K562 (cell line): Measurements from ENCODE around the gene STK25. TPM values are rescaled to one million over a fixed set of nuclear protein-coding genes. Genes with fewer than 3 reads are reported as not detected.
A peak's percentile ranks its signal among the peaks of the same experiment; 100 is the strongest.

Source experiments
- ATAC-seq: fragments of 200-7000 bp; cut with Tn5 transposase; 3 replicates; pipeline ENCODE4 v1.9.1; 2020; ENCODE audit warnings: moderate library complexity
- BruUV-seq: library from RNA; stranded (reverse); fragments of 400-500 nt; replicated peaks from 2 replicates; lab custom pipeline; 2021; lab: Mats Ljungman, UMichigan
- CTCF ChIA-PET: fragments of 300-600 bp; formaldehyde crosslinking; extraction: SDS; loops from one replicate; lab custom pipeline; 2021; ENCODE audit warnings: low intra/inter-chr PET ratio; lab: Yijun Ruan, JAX
- POLR2A ChIA-PET: fragments of 300-600, 350-650 bp; sonication (Branson Sonifier 250); formaldehyde crosslinking; extraction: SDS; loops from one replicate; lab custom pipeline; 2021; ENCODE audit warnings: antibody characterized with exemption, inconsistent platforms; lab: Yijun Ruan, JAX
- DNase-seq, 4 experiments: peaks; one replicate each; pipeline versions ENCODE4 v3.0.0 to v3.0.0-alpha.2; 2011 to 2018; ENCODE audit warnings: low spot score in 3 of 4, mixed read lengths in 3 of 4; ENCODE audit errors: extremely low read depth in 1 of 4
- FAIRE-seq: peaks from 2 replicates; lab custom pipeline; 2011; peaks lifted over from hg19 to GRCh38; lab: Jason Lieb, UNC
- H2AFZ ChIP-seq: 2 replicates; pipeline ENCODE4 v1.6.0; 2011; ENCODE audit warnings: low read depth, low read length, control low read depth, inconsistent platforms
- H3K27ac ChIP-seq: fragments of 200-600 bp; 3 replicates; pipeline ENCODE4 v1.8.0; 2011; ENCODE audit warnings: low read depth, mild to moderate bottlenecking, control low read depth, inconsistent platforms, low read length, moderate library complexity, mixed read lengths; ENCODE audit errors: extremely low read depth
- H3K27me3 ChIP-seq, 2 experiments: fragments of 300-600 bp in 1 of 2; 2 replicates in 1 of 2; 3 replicates in 1 of 2; pipeline versions ENCODE4 v1.6.0 to v1.8.0; 2011; ENCODE audit warnings: inconsistent platforms in 2 of 2, low read length in 2 of 2, mild to moderate bottlenecking in 1 of 2, mixed read lengths in 1 of 2, moderate library complexity in 1 of 2; ENCODE audit not compliant: control insufficient read depth in 2 of 2, insufficient read depth in 2 of 2
- H3K36me3 ChIP-seq: fragments of 300-600 bp; 3 replicates; pipeline ENCODE4 v1.8.0; 2011; ENCODE audit warnings: mild to moderate bottlenecking, low read length, inconsistent platforms; ENCODE audit not compliant: control insufficient read depth, insufficient read depth
- H3K4me1 ChIP-seq, 2 experiments: fragments of 200-600 bp in 1 of 2; replicated peaks in 1 of 2; 2 replicates in 1 of 2; 3 replicates in 1 of 2; pipeline versions ENCODE4 v1.5.1 to v1.8.0; 2011; ENCODE audit warnings: inconsistent platforms in 2 of 2, low read length in 2 of 2, mild to moderate bottlenecking in 1 of 2, mixed read lengths in 1 of 2, moderate library complexity in 1 of 2; ENCODE audit not compliant: control insufficient read depth in 2 of 2, insufficient read depth in 2 of 2
- H3K4me2 ChIP-seq: 2 replicates; pipeline ENCODE4 v1.6.1; 2011; ENCODE audit warnings: low read length, control low read depth, inconsistent platforms, mixed read lengths; ENCODE audit not compliant: insufficient read depth
- H3K4me3 ChIP-seq: fragments of 200-600 bp; sonication (generic), shearing (Covaris generic); 2 replicates; pipeline ENCODE4 v1.5.1; 2016; ENCODE audit warnings: control low read depth, inconsistent platforms
- H3K79me2 ChIP-seq: fragments of 200-600 bp; 3 replicates; pipeline ENCODE4 v1.8.0; 2011; ENCODE audit warnings: low read length, inconsistent platforms; ENCODE audit not compliant: control insufficient read depth, insufficient read depth
- H3K9ac ChIP-seq, 2 experiments: 2 replicates each; pipeline versions ENCODE4 v1.6.0 to v1.6.1; 2011; ENCODE audit warnings: low read depth in 2 of 2, low read length in 2 of 2, control low read depth in 1 of 2, inconsistent platforms in 1 of 2, mild to moderate bottlenecking in 1 of 2, mixed read lengths in 1 of 2; ENCODE audit not compliant: insufficient read depth in 1 of 2
- H3K9me1 ChIP-seq: one replicate; pipeline ENCODE4 v1.6.0; 2011; ENCODE audit warnings: inconsistent platforms, mild to moderate bottlenecking, low read length, moderate library complexity; ENCODE audit not compliant: control insufficient read depth, insufficient read depth
- H3K9me3 ChIP-seq: replicated peaks from 2 replicates; pipeline ENCODE4 v1.5.1; 2011; ENCODE audit warnings: low read depth, low read length, inconsistent platforms; ENCODE audit not compliant: control insufficient read depth, insufficient read depth
- H4K20me1 ChIP-seq: replicated peaks from 2 replicates; pipeline ENCODE4 v1.6.1; 2011; ENCODE audit warnings: low read length, inconsistent platforms, mixed read lengths; ENCODE audit not compliant: control insufficient read depth, insufficient read depth
- BMI1 ChIP-seq: fragments of 150-350 bp; IDR thresholded peaks from 2 replicates; pipeline ENCODE4 v1.6.1; 2014; ENCODE audit warnings: low read length
- BRCA1 ChIP-seq, 2 experiments: fragments of 450-650 bp in 1 of 2; sonication (generic) in 1 of 2; formaldehyde crosslinking in 1 of 2; IDR thresholded peaks; 2 replicates each; pipeline versions ENCODE4 v1.5.0 to v1.6.1; 2017 to 2020; ENCODE audit warnings: mild to moderate bottlenecking in 1 of 2, missing genetic modification reagents in 1 of 2
- CGGBP1 ChIP-seq: fragments of 250-450 bp; sonication (Bioruptor Pico); IDR thresholded peaks from 2 replicates; pipeline ENCODE4 v1.9.0; 2021; ENCODE audit warnings: mild to moderate bottlenecking
- E4F1 ChIP-seq: fragments of 250-450 bp; sonication (Bioruptor Pico); IDR thresholded peaks from 2 replicates; pipeline ENCODE4 v1.5.0; 2021; ENCODE audit warnings: mild to moderate bottlenecking, borderline replicate concordance
- HDAC3 ChIP-seq: fragments of 450-650 bp; IDR thresholded peaks from 2 replicates; pipeline ENCODE4 v1.6.1; 2018; ENCODE audit warnings: borderline replicate concordance, mild to moderate bottlenecking, moderate library complexity; ENCODE audit not compliant: partially characterized antibody
- HINFP ChIP-seq: fragments of 450-650 bp; conservative IDR thresholded peaks from 2 replicates; pipeline ENCODE4 v1.6.1; 2016; ENCODE audit warnings: missing genetic modification characterization, low read depth, mild to moderate bottlenecking, control low read depth, missing compliant biosample characterization
- KAT7 ChIP-seq: sonication (generic); formaldehyde crosslinking; IDR thresholded peaks from 2 replicates; pipeline ENCODE4 v1.8.0; 2022; ENCODE audit warnings: missing genetic modification reagents, mild to moderate bottlenecking, borderline replicate concordance
- NFXL1 ChIP-seq: fragments of 450-650 bp; formaldehyde crosslinking; IDR thresholded peaks from 2 replicates; pipeline ENCODE4 v1.4.0; 2021; ENCODE audit warnings: mild to moderate bottlenecking
- PTBP1 ChIP-seq: fragments of 200-400 bp; formaldehyde crosslinking; IDR thresholded peaks from 2 replicates; pipeline ENCODE4 v1.6.1; 2017; ENCODE audit warnings: low read depth, low read length
- TBL1XR1 ChIP-seq, 2 experiments: IDR thresholded peaks; 2 replicates each; pipeline ENCODE4 v1.6.1; 2012; ENCODE audit warnings: improper control_type of control experiment in 2 of 2, low read length in 2 of 2, mild to moderate bottlenecking in 1 of 2
- TFE3 ChIP-seq: fragments of 450-650 bp; formaldehyde crosslinking; IDR thresholded peaks from 2 replicates; pipeline ENCODE4 v1.4.0; 2020; ENCODE audit warnings: mild to moderate bottlenecking, mixed read lengths
- TRIM24 ChIP-seq, 2 experiments: fragments of 450-650 bp; IDR thresholded peaks; 2 replicates each; pipeline ENCODE4 v1.6.1; 2016
- XRCC5 ChIP-seq: fragments of 200-400 bp; formaldehyde crosslinking; IDR thresholded peaks from 2 replicates; pipeline ENCODE4 v1.6.1; 2017; ENCODE audit warnings: low read depth, mild to moderate bottlenecking, low read length
- ZNF165 ChIP-seq: fragments of 250-450 bp; sonication (Bioruptor Pico); IDR thresholded peaks from 2 replicates; pipeline ENCODE4 v1.4.0; 2020; ENCODE audit warnings: borderline replicate concordance
- ZNF41 ChIP-seq: fragments of 250-450 bp; sonication (Bioruptor Pico); conservative IDR thresholded peaks from 2 replicates; pipeline ENCODE4 v1.4.0; 2020; ENCODE audit warnings: mild to moderate bottlenecking
- ZNF717 ChIP-seq: fragments of 250-450 bp; sonication (Bioruptor Pico); IDR thresholded peaks from 2 replicates; pipeline ENCODE4 v1.5.0; 2021
- WGBS: fragments of 100-300 bp; shearing (Covaris generic); methylation state at CpG from one replicate; pipeline ENCODE4 v1.1.6; 2016; ENCODE audit warnings: low coverage, mixed read lengths; ENCODE audit not compliant: insufficient coverage; ENCODE audit errors: missing lambda C conversion rate; 5-methylcytosine and 5-hydroxymethylcytosine counted together
- in situ Hi-C: fragments of 300-500 bp; cut with MboI; formaldehyde crosslinking; loops from 4 replicates; pipeline ENCODE4 v1.15.0; 2018; ENCODE audit warnings: inconsistent platforms, mixed read lengths
- intact Hi-C: fragments of 100-400 bp; cut with micrococcal nuclease; formaldehyde crosslinking; loops from 2 replicates; pipeline ENCODE4 v1.14.2; 2022
- polyA plus RNA-seq, 8 experiments: library from polyadenylated mRNA; depleted of rRNA in 4 of 8; stranded (reverse) in 5 of 8; unstranded in 3 of 8; fragments of >200 nt; fragmentation: Nextera tagmentation in 2 of 8; fragmentation: Illumina TruSeq in 1 of 8; extraction: Ambion mirVana in 2 of 8; extraction: Trizol in 1 of 8; gene quantifications; 2 replicates each; pipeline versions ENCODE4 v1.2.1 to v1.2.3, GENCODE V29; 2011 to 2014; ENCODE audit warnings: inconsistent platforms in 1 of 8, missing spikeins in 1 of 8
- total RNA-seq, 7 experiments: library from RNA; depleted of rRNA in 6 of 7; stranded (reverse); fragments of >200 nt in 6 of 7; fragmentation: Illumina TruSeq in 2 of 7; extraction: Trizol in 2 of 7; gene quantifications; 2 replicates each; pipeline versions ENCODE4 v1.2.1 to v1.2.3, GENCODE V29; 2011 to 2021; ENCODE audit warnings: low replicate concordance in 1 of 7

The STK25 gene
- total and polyA plus RNA-seq, 9 of the 15 experiments (the other 6 are each of a cell fraction or from before 2014, with no cell fraction given), result 5.4 to 177 (median 116) TPM

GRCh38 chr2:241505086-241505780, 3.2 kb downstream of the STK25 start:
- H2AFZ ChIP-seq, result no peak overlapping the region
- in situ Hi-C loops (no loop called here), intact Hi-C loops (no loop called here)
- peaks cover 32% of the 10 kb centered on the region; the same call in 2 of the 3 replicates for H3K36me3 ChIP-seq
- no peaks in the 10 kb centered on the region for H4K20me1 ChIP-seq
- TF ChIP-seq XRCC5, result no peak
- no peak for TF ChIP-seq PTBP1
- no peak for TF ChIP-seq NFXL1
- no peak for TF ChIP-seq HDAC3
- no peak for TF ChIP-seq BRCA1 (IDR thresholded peaks at IDR 0.05)
- no peak for TF ChIP-seq BRCA1 (CRISPR knock-in tag; IDR thresholded peaks at IDR 0.05)
- TF ChIP-seq CGGBP1, result no peak
- TF ChIP-seq E4F1 (CRISPR knock-in tag), result no peak
- no peak for TF ChIP-seq KAT7 (CRISPR knock-in tag)
- no peak for TF ChIP-seq BMI1
- TF ChIP-seq ZNF717, result no peak
- TF ChIP-seq ZNF41, result no peak
- no peak for TF ChIP-seq TBL1XR1 (IDR thresholded peaks at IDR 0.05; ENCODE audit: low read length in 2 of 2)
- no peak for TF ChIP-seq HINFP (tag)
- TF ChIP-seq TFE3 (CRISPR knock-in tag), result no peak
- TF ChIP-seq ZNF165 (CRISPR knock-in tag), result no peak
- TF ChIP-seq TRIM24 (IDR thresholded peaks at IDR 0.05), result no peak
- DNase-seq (no peak), ATAC-seq (no peak), FAIRE-seq (no peak)
- no peak overlapping the region for H3K4me3 ChIP-seq
- no peak overlapping the region for H3K4me2 ChIP-seq
- 94% methylated on average over 7 of the region's 15 CpGs for WGBS
- no peaks in the 10 kb centered on the region for H3K27me3 ChIP-seq
- no peaks in the 10 kb centered on the region for H3K9me3 ChIP-seq
- peak overlapping the region in 1 of 2 experiments; percentile 85; a peak in 2 of 4 replicates for H3K9ac ChIP-seq
- H3K79me2 ChIP-seq, result peaks cover 52% of the 10 kb centered on the region
- POLR2A ChIA-PET, result interaction anchor here (1.0 to 2.0 kb wide), 2 partner anchors 13 to 15 kb away, joined by 3 to 4 read pairs; no protein-coding TSS in a partner anchor
- BruUV-seq, result no TSS peak
- H3K27ac ChIP-seq, result no peak overlapping the region
- peaks cover 13 to 39% of the 10 kb centered on the region in 2 experiments; a peak in 4 of 5 replicates for H3K4me1 ChIP-seq
- CTCF ChIA-PET, result no interaction called here
- peaks cover 3% of the 10 kb centered on the region for H3K9me1 ChIP-seq
